ENCODE results near the gene SERPINA6.
"Not testable (repeated sequence)": the region's sequence is repeated elsewhere in the genome, so short reads cannot be mapped to it uniquely, and the experiment has no call there.

Gene SERPINA6

GRCh38 chr14:94320243-94320642 is 2.9 kb downstream of the SERPINA6 start:
- DNase-seq: no peak

- DNase-seq: no peak
Measured at GRCh38 chr14:94317259-94317658, 5.9 kb downstream of the SERPINA6 start.

GRCh38 chr14:94316692-94317091 is 6.4 kb downstream of the SERPINA6 start:
- DNase-seq: no peak

- DNase-seq: no peak
Measured at GRCh38 chr14:94314890-94315289, 8.2 kb downstream of the SERPINA6 start.

- DNase-seq: no peak
Measured at GRCh38 chr14:94313991-94314655, 9.0 kb downstream of the SERPINA6 start.

GRCh38 chr14:94312481-94313246 is 10.5 kb downstream of the SERPINA6 start:
- DNase-seq: no peak

GRCh38 chr14:94310248-94310647 is 12.9 kb downstream of the SERPINA6 start:
- DNase-seq: no peak

GRCh38 chr14:94309721-94310120 is 13.4 kb downstream of the SERPINA6 start:
- no peak for DNase-seq

GRCh38 chr14:94307410-94307992 is 15.6 kb downstream of the SERPINA6 start:
- no peak for DNase-seq

- no peak for DNase-seq
Measured at GRCh38 chr14:94306047-94306978, 16.8 kb downstream of the SERPINA6 start.

- no peak for DNase-seq
Measured at GRCh38 chr14:94305620-94306019, 17.5 kb downstream of the SERPINA6 start.

GRCh38 chr14:94304243-94304642 is 18.9 kb downstream of the SERPINA6 start:
- no peak for DNase-seq

GRCh38 chr14:94303111-94303510 is 20.0 kb downstream of the SERPINA6 start:
- DNase-seq: no peak

GRCh38 chr14:94298130-94298529 is 25.0 kb downstream of the SERPINA6 start:
- no peak for DNase-seq

- not testable (repeated sequence) for DNase-seq
Measured at GRCh38 chr14:94296181-94296545, 27.0 kb downstream of the SERPINA6 start.

- no peak for DNase-seq
Measured at GRCh38 chr14:94295360-94296180, 27.6 kb downstream of the SERPINA6 start.

GRCh38 chr14:94293578-94293924 is 29.6 kb downstream of the SERPINA6 start:
- no peak for DNase-seq

- DNase-seq: no peak
Measured at GRCh38 chr14:94292872-94293577, 30.1 kb downstream of the SERPINA6 start, which contains the start of gene SERPINA10. SERPINA10 (minus strand) TSS chr14:94293268; CDS start chr14:94290593, 2,675 bp downstream.

GRCh38 chr14:94292526-94292871 is 30.6 kb downstream of the SERPINA6 start:
- DNase-seq: no peak

- no peak for DNase-seq
Measured at GRCh38 chr14:94291906-94292525, 31.1 kb downstream of the SERPINA6 start.
